ENCODE data around the gene SCUBE3.

DNA sequence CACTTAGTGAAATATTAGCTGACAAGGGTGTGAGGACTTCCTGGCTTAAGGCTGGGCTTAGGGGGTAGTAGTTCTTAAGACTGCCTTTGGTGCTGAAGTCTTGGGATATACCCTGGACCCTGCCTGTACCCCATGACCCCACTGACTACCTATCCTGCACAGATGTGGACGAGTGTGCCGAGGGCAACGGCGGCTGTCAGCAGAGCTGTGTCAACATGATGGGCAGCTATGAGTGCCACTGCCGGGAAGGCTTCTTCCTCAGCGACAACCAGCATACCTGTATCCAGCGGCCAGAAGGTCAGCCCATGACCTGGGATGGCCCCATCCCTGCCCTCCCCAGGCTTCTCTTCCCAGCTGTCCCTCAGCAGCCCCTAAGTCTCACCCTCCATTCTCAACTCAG, 17.8 kb downstream of the SCUBE3 start:
- TF ChIP-seq POLR2A (IDR thresholded peaks at IDR 0.05; ENCODE audit: low read length) (no peak), GATA1 (IDR thresholded peaks at IDR 0.05; ENCODE audit: low read depth, low read length) (no peak)
